NCI-H446 treated with DMSO at 0.1 percent for 48 hours (cell line): ENCODE data around the gene CDH5.

ENCODE experiments used
- DNase-seq: peaks from one replicate; lab custom pipeline; 2025; lab: John Stamatoyannopoulos, UW

Gene CDH5

GRCh38 chr16:66416136-66416535, 49.6 kb downstream of the CDH5 start:
- no peak for DNase-seq

GRCh38 chr16:66416939-66417700, 50.6 kb downstream of the CDH5 start:
- no peak for DNase-seq

- no peak for DNase-seq
Measured at GRCh38 chr16:66418165-66418962, 51.9 kb downstream of the CDH5 start.

- no peak for DNase-seq
Measured at GRCh38 chr16:66419527-66419926, 53.0 kb downstream of the CDH5 start.

- no peak for DNase-seq
Measured at GRCh38 chr16:66420396-66420795, 53.9 kb downstream of the CDH5 start.

- no peak for DNase-seq
Measured at GRCh38 chr16:66421891-66422290, 55.4 kb downstream of the CDH5 start.

- DNase-seq, result no peak
Measured at GRCh38 chr16:66422366-66422765, 55.9 kb downstream of the CDH5 start.

GRCh38 chr16:66423177-66423576, 56.7 kb downstream of the CDH5 start:
- no peak for DNase-seq

- DNase-seq, result no peak
Measured at GRCh38 chr16:66425651-66426050, 59.2 kb downstream of the CDH5 start.

- DNase-seq, result no peak
Measured at GRCh38 chr16:66426112-66427035, 59.9 kb downstream of the CDH5 start.

- no peak for DNase-seq
Measured at GRCh38 chr16:66427036-66427860, 60.8 kb downstream of the CDH5 start, which contains the start of gene BEAN1. Gene BEAN1 (plus strand): TSS chr16:66427295. CDS start chr16:66437677, 10,382 bp downstream.

- no peak for DNase-seq
Measured at GRCh38 chr16:66427871-66428681, 61.6 kb downstream of the CDH5 start.

GRCh38 chr16:66428682-66429251, 62.3 kb downstream of the CDH5 start:
- no peak for DNase-seq

GRCh38 chr16:66429290-66429962, 62.9 kb downstream of the CDH5 start:
- DNase-seq, result no peak

- DNase-seq, result no peak
Measured at GRCh38 chr16:66430214-66430613, 63.7 kb downstream of the CDH5 start.

GRCh38 chr16:66431760-66432159, 65.3 kb downstream of the CDH5 start:
- no peak for DNase-seq

GRCh38 chr16:66432429-66432828, 65.9 kb downstream of the CDH5 start:
- DNase-seq, result no peak

- no peak for DNase-seq
Measured at GRCh38 chr16:66434619-66435430, 68.3 kb downstream of the CDH5 start.

- DNase-seq, result no peak
Measured at GRCh38 chr16:66435896-66436295, 69.4 kb downstream of the CDH5 start.
